ENCODE measurements around the gene PDCL2. TPM values are rescaled to one million over a fixed set of nuclear protein-coding genes. Genes with fewer than 3 reads are reported as not detected.

PDCL2 gene
- total RNA-seq, 1 experiment from 2014 or later = not detected

DNA sequence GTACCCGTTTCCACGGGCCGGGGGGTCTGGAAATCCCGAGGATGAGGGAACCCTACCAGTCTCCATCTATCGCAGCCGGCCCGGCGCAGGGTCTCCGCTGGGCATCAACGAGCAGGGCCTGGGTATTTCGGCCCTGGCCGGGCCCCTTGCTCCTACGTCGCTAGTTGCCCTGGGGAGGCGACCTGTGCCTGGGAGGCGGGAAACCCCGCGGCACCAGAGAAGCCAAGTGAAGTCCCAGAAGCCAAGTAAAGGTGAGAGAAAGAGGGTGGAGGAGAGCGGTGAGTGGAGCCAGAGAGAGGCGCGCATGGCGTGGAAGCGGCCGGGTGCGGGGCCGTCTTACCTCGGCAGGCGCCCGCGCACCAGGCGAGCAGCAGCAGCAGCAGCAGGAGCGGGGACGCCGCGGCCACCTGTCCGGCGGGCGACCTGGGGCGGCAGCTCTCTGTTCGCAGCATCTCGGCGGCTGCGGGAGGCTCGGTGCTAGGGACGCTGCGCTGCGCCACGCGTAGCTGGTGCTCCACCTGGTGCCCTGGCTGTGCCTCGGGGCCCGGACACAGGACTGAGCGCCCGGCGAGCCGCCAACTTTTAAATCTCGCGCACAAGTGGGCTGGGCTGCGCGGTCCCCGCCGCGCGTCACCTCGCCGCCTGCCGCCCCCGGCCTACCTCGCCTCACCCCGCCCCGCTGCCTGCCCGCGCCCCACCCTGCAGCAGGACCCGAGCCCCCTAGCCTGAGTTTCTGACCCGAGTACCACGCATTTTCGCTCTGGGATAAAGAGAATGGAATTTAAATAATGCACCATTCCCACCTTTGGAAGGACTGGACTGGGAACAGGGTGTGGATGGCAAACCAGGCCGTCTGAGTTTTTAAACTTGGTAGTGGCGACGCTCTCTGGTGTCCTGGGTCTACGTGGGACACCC lies 44.0 kb upstream of the PDCL2 start, which contains the start of gene NMU:
TSS of gene NMU (minus strand) at position 558 of the 915 bp plus-strand sequence. CDS start at position 452, 106 bp downstream.
- Histone ChIP-seq H4K20me1 (ENCODE audit: insufficient read depth) (no peaks in the 10 kb centered on the region), H3K27ac (no peak within 1 kb of the TSS), H3K9me3 (ENCODE audit: insufficient read depth, low read depth) (no peaks in the 10 kb centered on the region), H3K4me2 (peak within 1 kb of the TSS; percentile 91), H3K9me2 (ENCODE audit: insufficient read depth) (no peaks in the 10 kb centered on the region), H3K27me3 (ENCODE audit: insufficient read depth, low read depth) (no peaks in the 10 kb centered on the region), H3K36me3 (ENCODE audit: low read depth) (no peaks in the 10 kb centered on the region), H3F3A (ENCODE audit: insufficient read depth, low read depth) (no peaks in the 10 kb centered on the region), H3K79me2 (ENCODE audit: low read depth) (no peaks in the 10 kb centered on the region), H3K4me3 (peak within 1 kb of the TSS; percentile 66), H2AFZ (peak within 1 kb of the TSS; percentile 81), H3K4me1 (replicated peaks; ENCODE audit: insufficient read depth) (0 out of 2 replicates have a peak, but pooled peaks cover 9% of the 10 kb centered on the region)
- TSS peak; percentile 73 for BruUV-seq (replicated peaks)
- intact Hi-C loops (cut with micrococcal nuclease; ENCODE audit: unreplicated experiment) = loop anchor here (2.0 to 5.0 kb wide), 3 partner anchors 89 to 231 kb away; partner anchors contain the start of gene CLOCK
- CTCF ChIA-PET = no interaction called here
- TF ChIP-seq, protein P1, sequence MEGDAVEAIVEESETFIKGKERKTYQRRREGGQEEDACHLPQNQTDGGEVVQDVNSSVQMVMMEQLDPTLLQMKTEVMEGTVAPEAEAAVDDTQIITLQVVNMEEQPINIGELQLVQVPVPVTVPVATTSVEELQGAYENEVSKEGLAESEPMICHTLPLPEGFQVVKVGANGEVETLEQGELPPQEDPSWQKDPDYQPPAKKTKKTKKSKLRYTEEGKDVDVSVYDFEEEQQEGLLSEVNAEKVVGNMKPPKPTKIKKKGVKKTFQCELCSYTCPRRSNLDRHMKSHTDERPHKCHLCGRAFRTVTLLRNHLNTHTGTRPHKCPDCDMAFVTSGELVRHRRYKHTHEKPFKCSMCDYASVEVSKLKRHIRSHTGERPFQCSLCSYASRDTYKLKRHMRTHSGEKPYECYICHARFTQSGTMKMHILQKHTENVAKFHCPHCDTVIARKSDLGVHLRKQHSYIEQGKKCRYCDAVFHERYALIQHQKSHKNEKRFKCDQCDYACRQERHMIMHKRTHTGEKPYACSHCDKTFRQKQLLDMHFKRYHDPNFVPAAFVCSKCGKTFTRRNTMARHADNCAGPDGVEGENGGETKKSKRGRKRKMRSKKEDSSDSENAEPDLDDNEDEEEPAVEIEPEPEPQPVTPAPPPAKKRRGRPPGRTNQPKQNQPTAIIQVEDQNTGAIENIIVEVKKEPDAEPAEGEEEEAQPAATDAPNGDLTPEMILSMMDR (conservative IDR thresholded peaks at IDR 0.05) = no peak
- no peak for TF ChIP-seq EZH2 (IDR thresholded peaks at IDR 0.05; ENCODE audit: low read depth)
- DNase-seq = peak; percentile 45 to 74
- POLR2A ChIA-PET (ENCODE audit: unreplicated experiment) = interaction anchor here (0.5 to 0.7 kb wide), 3 partner anchors 27 to 189 kb away, joined by 5 to 6 read pairs (median 5); no protein-coding TSS in a partner anchor

DNA sequence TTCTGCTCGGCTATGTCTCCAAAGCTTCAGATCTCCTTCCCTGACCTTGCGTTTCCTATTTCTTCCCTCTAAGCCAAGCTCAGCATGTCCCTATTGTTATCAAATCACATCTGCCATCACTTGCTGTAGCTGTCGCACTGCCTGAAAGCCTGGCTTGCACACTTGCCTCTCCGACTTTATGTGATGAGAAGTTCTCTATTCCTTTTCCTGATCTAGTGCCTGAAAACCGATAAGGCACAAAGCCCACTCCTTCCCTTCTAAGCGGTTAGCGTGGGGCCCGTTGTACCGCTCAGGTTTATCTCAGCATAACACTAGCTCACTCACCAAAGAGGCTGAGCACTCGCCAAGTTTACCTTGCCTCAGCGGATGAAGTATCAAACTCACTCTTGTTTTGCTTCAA lies 43.2 kb upstream of the PDCL2 start:
- intact Hi-C loops (cut with micrococcal nuclease; ENCODE audit: unreplicated experiment) = loop anchor here (5.0 kb wide), 2 partner anchors 88 to 232 kb away; partner anchors contain the start of gene CLOCK
- Histone ChIP-seq H3K79me2 (ENCODE audit: low read depth) (no peaks in the 10 kb centered on the region), H3K36me3 (ENCODE audit: low read depth) (no peaks in the 10 kb centered on the region), H3K27me3 (ENCODE audit: insufficient read depth, low read depth) (no peaks in the 10 kb centered on the region), H3K27ac (no peak overlapping the region), H3K4me1 (replicated peaks; ENCODE audit: insufficient read depth) (0 out of 2 replicates have a peak, but pooled peaks cover 9% of the 10 kb centered on the region), H3K9me3 (ENCODE audit: insufficient read depth, low read depth) (no peaks in the 10 kb centered on the region), H4K20me1 (ENCODE audit: insufficient read depth) (no peaks in the 10 kb centered on the region), H3K9me2 (ENCODE audit: insufficient read depth) (no peaks in the 10 kb centered on the region), H3F3A (ENCODE audit: insufficient read depth, low read depth) (no peaks in the 10 kb centered on the region), H2AFZ (peak overlapping the region; percentile 81), H3K4me2 (peak overlapping the region; percentile 91), H3K4me3 (peak overlapping the region; percentile 66)
- BruUV-seq (replicated peaks) = no TSS peak
- DNase-seq = no peak
- POLR2A ChIA-PET (ENCODE audit: unreplicated experiment) = interaction anchor here (0.5 to 0.7 kb wide), 2 partner anchors 26 to 36 kb away, joined by 5 read pairs; no protein-coding TSS in a partner anchor
- no peak for TF ChIP-seq EZH2 (IDR thresholded peaks at IDR 0.05; ENCODE audit: low read depth)
- TF ChIP-seq, protein P1 (conservative IDR thresholded peaks at IDR 0.05) = no peak
- CTCF ChIA-PET = no interaction called here

DNA sequence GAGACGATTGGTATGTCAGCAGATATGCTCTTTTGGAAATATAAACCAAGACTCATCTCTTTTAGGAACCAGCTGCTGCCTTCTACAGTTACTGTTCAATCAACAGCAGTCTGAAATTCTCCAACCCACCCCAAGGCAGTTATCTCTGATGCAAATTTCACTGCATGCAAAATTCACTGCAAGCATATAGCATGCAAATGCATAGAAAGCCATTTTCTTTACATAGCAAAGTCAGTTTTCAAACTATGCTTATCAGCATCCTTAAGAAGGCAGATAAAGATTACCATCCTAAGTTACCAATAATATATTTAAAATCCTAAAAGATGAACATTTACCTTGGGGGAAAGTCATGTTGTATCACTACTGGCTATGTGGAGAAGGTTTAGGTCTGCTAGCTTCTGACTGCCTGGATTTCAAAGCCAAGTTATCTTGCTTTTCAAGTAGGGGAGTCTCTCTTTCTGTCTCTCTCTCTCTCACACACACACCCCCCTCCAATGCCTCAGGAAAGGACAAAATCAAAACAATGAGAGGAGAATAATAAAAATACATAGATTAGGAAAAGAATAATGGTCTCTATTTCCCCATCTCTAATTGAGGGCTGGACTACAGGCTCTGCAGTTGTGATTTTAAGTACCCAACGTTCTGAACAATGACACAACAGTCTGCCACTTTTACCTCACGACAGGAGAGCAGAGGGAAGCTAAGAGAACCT lies 42.5 kb upstream of the PDCL2 start:
- BruUV-seq (replicated peaks) = no TSS peak
- no peaks in the 10 kb centered on the region for H3K36me3 ChIP-seq (ENCODE audit: low read depth)
- no peaks in the 10 kb centered on the region for H3K9me2 ChIP-seq (ENCODE audit: insufficient read depth)
- no peaks in the 10 kb centered on the region for H3K9me3 ChIP-seq (ENCODE audit: insufficient read depth, low read depth)
- TF ChIP-seq, protein P1 (conservative IDR thresholded peaks at IDR 0.05) = no peak
- no peak for TF ChIP-seq EZH2 (IDR thresholded peaks at IDR 0.05; ENCODE audit: low read depth)
- H3K79me2 ChIP-seq (ENCODE audit: low read depth) = no peaks in the 10 kb centered on the region
- peak overlapping the region; percentile 91 for H3K4me2 ChIP-seq
- no peaks in the 10 kb centered on the region for H4K20me1 ChIP-seq (ENCODE audit: insufficient read depth)
- H3K27me3 ChIP-seq (ENCODE audit: insufficient read depth, low read depth) = no peaks in the 10 kb centered on the region
- H3F3A ChIP-seq (ENCODE audit: insufficient read depth, low read depth) = no peaks in the 10 kb centered on the region
- 0 out of 2 replicates have a peak, but pooled peaks cover 9% of the 10 kb centered on the region for H3K4me1 ChIP-seq (replicated peaks; ENCODE audit: insufficient read depth)
- H3K4me3 ChIP-seq = no peak overlapping the region
- DNase-seq = no peak
- ChIA-PET CTCF (no interaction called here), POLR2A (ENCODE audit: unreplicated experiment) (no interaction called here)
- intact Hi-C loops (cut with micrococcal nuclease; ENCODE audit: unreplicated experiment) = loop anchor here (5.0 kb wide), 2 partner anchors 87 to 233 kb away; partner anchors contain the start of gene CLOCK
- no peak overlapping the region for H3K27ac ChIP-seq
- H2AFZ ChIP-seq = 0 out of 2 replicates have a peak overlapping the region, but pooled peaks have one; percentile 81

Measured in PC-9 (cell line).